Upper lobe of left lung (tissue), 6 donors: ENCODE data around the gene MDM2. TPM values are rescaled to one million over a fixed set of nuclear protein-coding genes. Genes with fewer than 3 reads are reported as not detected.

ENCODE experiments used
- ATAC-seq, 2 donors: fragments of 200-7000 bp; cut with Tn5 transposase; one replicate each; pipeline ENCODE4 v1.9.1; 2022; ENCODE audit warnings: mild to moderate bottlenecking in 2 of 2, moderate library complexity in 2 of 2; ENCODE audit not compliant: low FRiP score in 2 of 2
- DNase-seq, 2 donors: peaks; one replicate each; pipeline ENCODE4 v3.0.0-alpha.2; 2019 to 2020
- H3K27ac ChIP-seq, 4 donors: fragments of 200-600 bp; sonication (generic); one replicate each; pipeline ENCODE4 v1.5.1; 2016 to 2019
- H3K27me3 ChIP-seq, 4 donors: fragments of 200-600 bp; sonication (generic); one replicate each; pipeline ENCODE4 v1.5.1; 2017 to 2019
- H3K36me3 ChIP-seq, 4 donors: fragments of 200-600 bp; sonication (generic); one replicate each; pipeline ENCODE4 v1.5.1; 2016 to 2019
- H3K4me1 ChIP-seq, 4 donors: fragments of 200-600 bp; sonication (generic); one replicate each; pipeline ENCODE4 v1.5.1; 2018 to 2019
- H3K4me3 ChIP-seq, 4 donors: fragments of 200-600 bp; sonication (generic); one replicate each; pipeline ENCODE4 v1.5.1; 2017 to 2019; ENCODE audit warnings: mild to moderate bottlenecking in 2 of 4, moderate library complexity in 1 of 4
- H3K9me3 ChIP-seq, 4 donors: fragments of 200-600 bp; sonication (generic); one replicate each; pipeline ENCODE4 v1.5.1; 2018 to 2019
- EP300 ChIP-seq, 4 donors: sonication (generic); formaldehyde crosslinking; IDR thresholded peaks; one replicate each; pipeline ENCODE4 v1.5.1; 2017; ENCODE audit warnings: antibody characterized with exemption in 4 of 4, control low read depth in 2 of 4
- POLR2A ChIP-seq, 4 donors: fragments of 450-650 bp; IDR thresholded peaks; one replicate each; pipeline ENCODE4 v1.5.1; 2016 to 2017; ENCODE audit warnings: antibody characterized with exemption in 4 of 4, mild to moderate bottlenecking in 2 of 4
- POLR2AphosphoS5 ChIP-seq, 2 donors: sonication (generic); formaldehyde crosslinking; IDR thresholded peaks; one replicate each; pipeline ENCODE4 v1.5.1; 2017; ENCODE audit warnings: antibody characterized with exemption in 2 of 2
- WGBS, 2 donors: methylation state at CpG; one replicate each; pipeline ENCODE4 v1.1.5; 2017 to 2018; 5-methylcytosine and 5-hydroxymethylcytosine counted together
- total RNA-seq, 6 donors: library from RNA; depleted of rRNA in 4 of 6; stranded (reverse); fragments of >200 nt in 4 of 6; gene quantifications; one replicate each; pipeline versions ENCODE4 v1.1.0 to v1.2.1, GENCODE V29; 2016 to 2021
- TF ChIP-seq, protein P1 (sequence below), 6 experiments: fragments of 450-650 bp in 4 of 6; fragments of 200-600 bp in 2 of 6; sonication (generic) in 2 of 6; IDR thresholded peaks; one replicate each; pipeline ENCODE4 v1.5.1; 2016 to 2019; ENCODE audit warnings: antibody characterized with exemption in 6 of 6
- donor health status: DM: no; HTN: no; CAD: no; lungs with moderate emphysema.
- donor health status: DM: no; HTN: yes; CAD: no; lungs with severe emphysema.

Gene MDM2
- total RNA-seq, 6 donors from 2014 or later: 64.6 to 162 (median 108) TPM

DNA sequence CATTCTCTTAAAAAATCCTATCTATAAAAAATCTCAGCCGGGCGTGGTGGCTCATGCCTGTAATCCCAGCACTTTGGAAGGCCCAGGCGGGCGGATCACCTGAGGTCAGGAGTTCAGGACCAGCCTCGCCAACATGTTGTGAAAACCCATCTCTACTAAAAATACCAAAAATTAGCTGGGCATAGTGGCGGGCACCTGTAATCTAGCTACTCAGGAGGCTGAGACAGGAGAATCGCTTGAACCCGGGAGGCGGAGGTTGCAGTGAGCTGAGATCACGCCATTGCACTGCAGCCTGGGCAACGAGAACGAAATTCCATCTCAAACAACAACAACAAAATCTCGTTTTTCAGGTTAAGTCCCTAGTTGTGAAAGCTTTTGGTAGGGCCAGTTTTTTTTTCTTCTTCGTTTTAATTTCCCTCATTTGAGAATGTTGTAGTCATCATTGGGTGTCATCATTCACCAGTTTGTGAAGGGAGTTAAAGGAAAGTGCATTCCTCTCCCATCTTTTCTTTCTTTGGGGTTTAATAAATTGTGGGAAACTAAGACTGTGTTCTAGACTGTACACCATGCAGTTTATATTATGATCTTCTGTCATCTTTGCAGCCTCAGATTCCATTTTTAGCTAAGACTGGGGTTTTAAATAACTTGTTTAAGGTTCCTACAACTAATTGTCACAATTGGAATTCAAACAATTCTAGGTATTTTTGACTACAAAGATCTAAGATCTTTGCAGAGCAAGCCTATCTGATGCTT lies 23.9 kb downstream of the MDM2 start:
- Histone ChIP-seq H3K27ac (no peak overlapping the region), H3K4me1 (peaks cover 0 to 6% (median 2%) of the 10 kb centered on the region in 4 donors), H3K9me3 (no peaks in the 10 kb centered on the region), H3K27me3 (no peaks in the 10 kb centered on the region), H3K4me3 (no peak overlapping the region), H3K36me3 (peaks cover 20 to 93% (median 44%) of the 10 kb centered on the region in 4 donors)
- ATAC-seq (no peak), DNase-seq (no peak)
- TF ChIP-seq EP300 (IDR thresholded peaks at IDR 0.05): no peak
- TF ChIP-seq, protein P1, sequence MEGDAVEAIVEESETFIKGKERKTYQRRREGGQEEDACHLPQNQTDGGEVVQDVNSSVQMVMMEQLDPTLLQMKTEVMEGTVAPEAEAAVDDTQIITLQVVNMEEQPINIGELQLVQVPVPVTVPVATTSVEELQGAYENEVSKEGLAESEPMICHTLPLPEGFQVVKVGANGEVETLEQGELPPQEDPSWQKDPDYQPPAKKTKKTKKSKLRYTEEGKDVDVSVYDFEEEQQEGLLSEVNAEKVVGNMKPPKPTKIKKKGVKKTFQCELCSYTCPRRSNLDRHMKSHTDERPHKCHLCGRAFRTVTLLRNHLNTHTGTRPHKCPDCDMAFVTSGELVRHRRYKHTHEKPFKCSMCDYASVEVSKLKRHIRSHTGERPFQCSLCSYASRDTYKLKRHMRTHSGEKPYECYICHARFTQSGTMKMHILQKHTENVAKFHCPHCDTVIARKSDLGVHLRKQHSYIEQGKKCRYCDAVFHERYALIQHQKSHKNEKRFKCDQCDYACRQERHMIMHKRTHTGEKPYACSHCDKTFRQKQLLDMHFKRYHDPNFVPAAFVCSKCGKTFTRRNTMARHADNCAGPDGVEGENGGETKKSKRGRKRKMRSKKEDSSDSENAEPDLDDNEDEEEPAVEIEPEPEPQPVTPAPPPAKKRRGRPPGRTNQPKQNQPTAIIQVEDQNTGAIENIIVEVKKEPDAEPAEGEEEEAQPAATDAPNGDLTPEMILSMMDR (IDR thresholded peaks at IDR 0.05): no peak
- TF ChIP-seq POLR2A (IDR thresholded peaks at IDR 0.05): no peak
- no peak for TF ChIP-seq POLR2AphosphoS5 (IDR thresholded peaks at IDR 0.05)
- WGBS, 2 donors: 93% methylated on average over 14 of the region's 14 CpGs

DNA sequence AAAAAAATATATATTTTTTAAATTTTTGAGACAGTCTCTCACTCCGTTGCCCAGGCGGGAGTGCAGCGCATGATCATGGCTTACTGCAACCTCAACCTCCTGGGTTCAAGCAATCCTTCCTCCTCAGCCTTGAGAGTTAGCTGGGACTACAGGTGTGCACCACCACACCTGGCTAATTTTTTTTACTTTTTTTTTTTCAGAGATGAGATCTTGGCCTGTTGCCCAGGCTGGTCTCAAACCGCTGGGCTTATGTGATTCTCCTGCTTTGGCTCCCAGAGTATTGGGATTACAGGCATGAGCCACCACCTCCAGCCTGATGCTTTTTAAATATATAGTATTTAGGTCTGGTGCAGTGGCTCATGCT lies 24.5 kb downstream of the MDM2 start:
- 91 to 93% methylated on average over 4 of the region's 4 CpGs for WGBS, 2 donors
- H3K9me3 ChIP-seq: no peaks in the 10 kb centered on the region
- peaks cover 0 to 6% (median 2%) of the 10 kb centered on the region in 4 donors for H3K4me1 ChIP-seq
- ATAC-seq (no peak), DNase-seq (no peak)
- peaks cover 25 to 93% (median 45%) of the 10 kb centered on the region in 4 donors for H3K36me3 ChIP-seq
- H3K27me3 ChIP-seq: no peaks in the 10 kb centered on the region
- TF ChIP-seq, protein P1 (IDR thresholded peaks at IDR 0.05): no peak
- TF ChIP-seq POLR2A (IDR thresholded peaks at IDR 0.05): no peak
- H3K27ac ChIP-seq: no peak overlapping the region
- H3K4me3 ChIP-seq: no peak overlapping the region

DNA sequence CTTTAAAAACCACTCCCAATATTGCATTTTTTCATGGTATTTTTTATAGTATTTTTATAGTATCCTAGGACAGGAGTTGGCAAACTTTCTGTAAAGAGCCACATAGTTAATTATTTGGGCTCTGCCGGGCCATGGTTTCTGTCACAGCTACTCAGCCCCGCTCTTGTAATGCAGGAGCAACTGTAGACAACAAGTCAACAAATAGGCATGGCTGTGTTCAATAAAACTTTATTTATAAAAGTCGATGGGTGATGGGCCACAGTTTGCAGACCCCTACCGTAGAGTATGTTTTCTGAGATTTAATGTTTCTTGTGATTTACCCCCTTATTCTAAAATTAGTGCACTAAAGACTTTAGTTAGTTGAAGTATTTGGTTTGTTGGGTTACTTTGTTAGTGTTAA lies 25.5 kb downstream of the MDM2 start:
- TF ChIP-seq POLR2A (IDR thresholded peaks at IDR 0.05) (no peak), EP300 (IDR thresholded peaks at IDR 0.05) (no peak), POLR2AphosphoS5 (IDR thresholded peaks at IDR 0.05) (no peak)
- TF ChIP-seq, protein P1 (IDR thresholded peaks at IDR 0.05): no peak
- no peaks in the 10 kb centered on the region for H3K9me3 ChIP-seq
- H3K4me1 ChIP-seq: peaks cover 0 to 6% (median 2%) of the 10 kb centered on the region in 4 donors
- 95 to 98% methylated on average over 4 of the region's 4 CpGs for WGBS, 2 donors
- no peak overlapping the region for H3K27ac ChIP-seq
- ATAC-seq: no peak
- peaks cover 27 to 93% (median 46%) of the 10 kb centered on the region in 4 donors for H3K36me3 ChIP-seq
- H3K4me3 ChIP-seq: no peak overlapping the region
- DNase-seq: no peak
- H3K27me3 ChIP-seq: no peaks in the 10 kb centered on the region

DNA sequence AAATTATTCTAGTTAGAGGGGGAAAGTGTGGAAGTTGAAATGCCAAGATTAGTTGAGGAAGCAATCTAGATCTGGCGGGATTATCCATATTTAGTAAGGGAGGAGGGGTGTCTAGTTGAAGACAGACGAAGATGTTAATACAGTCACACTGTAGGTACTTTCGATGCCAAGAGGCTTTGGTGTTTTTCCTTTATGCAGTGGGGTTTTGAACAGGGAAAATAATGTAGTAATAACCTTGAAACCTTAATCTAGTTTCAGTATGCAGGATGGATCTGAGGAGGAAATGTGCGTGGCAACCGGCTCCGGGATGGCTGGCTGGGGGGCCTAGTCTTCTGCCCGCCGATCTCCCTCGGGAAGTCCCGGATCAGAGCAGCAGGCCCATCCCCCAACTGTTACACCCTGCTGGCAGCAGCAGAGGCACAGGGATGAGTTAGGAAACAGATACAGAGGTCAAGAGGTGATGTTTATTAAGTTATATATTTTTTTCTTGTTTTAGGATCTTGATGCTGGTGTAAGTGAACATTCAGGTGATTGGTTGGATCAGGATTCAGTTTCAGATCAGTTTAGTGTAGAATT lies 27.4 kb downstream of the MDM2 start:
- no peaks in the 10 kb centered on the region for H3K9me3 ChIP-seq
- H3K36me3 ChIP-seq: peaks cover 29 to 93% (median 46%) of the 10 kb centered on the region in 4 donors
- no peak overlapping the region for H3K4me3 ChIP-seq
- peaks cover 0 to 6% (median 2%) of the 10 kb centered on the region in 4 donors for H3K4me1 ChIP-seq
- ATAC-seq (no peak), DNase-seq (no peak)
- 55 to 70% methylated on average over 10 of the region's 10 CpGs for WGBS, 2 donors
- peak in 1 of 4 donors; percentile 11 for TF ChIP-seq POLR2A (IDR thresholded peaks at IDR 0.05)
- TF ChIP-seq, protein P1 (IDR thresholded peaks at IDR 0.05): no peak
- no peaks in the 10 kb centered on the region for H3K27me3 ChIP-seq
- H3K27ac ChIP-seq: peak overlapping the region in 1 of 4 donors; percentile 4
